ENCODE data around the gene NOB1. TPM values are rescaled to one million over a fixed set of nuclear protein-coding genes. Genes with fewer than 3 reads are reported as not detected.

NOB1 gene
- total RNA-seq, 1 experiment from 2014 or later = 172 TPM

DNA sequence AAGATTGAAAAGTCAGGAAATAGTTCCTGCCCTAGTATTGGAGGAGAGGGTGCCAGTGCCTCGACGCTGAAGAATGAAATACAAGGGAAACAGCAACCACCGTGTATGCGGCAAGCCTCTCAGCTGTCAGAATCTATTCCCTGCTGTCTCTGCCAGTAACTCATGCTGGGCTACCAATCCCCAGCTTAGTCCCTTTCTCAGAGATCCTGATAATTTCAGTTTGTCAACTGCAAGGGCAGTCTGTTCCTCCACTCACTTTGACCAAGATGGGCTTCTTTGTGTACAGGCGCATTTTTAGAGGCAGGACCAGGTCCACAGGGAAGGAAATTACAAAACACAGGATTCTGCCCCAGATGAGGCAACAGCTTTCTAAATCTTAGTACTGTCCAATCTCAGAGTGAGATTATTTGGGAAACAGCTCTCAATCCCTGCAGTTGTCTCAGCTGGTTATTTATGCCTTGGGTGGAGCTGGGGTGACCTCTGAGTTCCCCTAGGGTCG is 29.7 kb downstream of the NOB1 start:
- ChIA-PET POLR2A (interaction anchor here (0.6 to 2.2 kb wide), 6 partner anchors 12 to 327 kb away, joined by 3 to 13 read pairs (median 4); partner anchors contain the start of gene NOB1), RAD21 (ENCODE audit: low non-redundant PET in 1 of 2, low total read pairs in 2 of 2, uncharacterized antibody in 2 of 2, unreplicated experiment in 2 of 2) (interaction anchor here in 1 of 2 experiments (0.6 kb wide), 1 partner anchor 397 kb away, joined by 4 read pairs; no protein-coding TSS in a partner anchor), CTCF (interaction anchor here (1.6 to 5.5 kb wide), 2 partner anchors 13 to 30 kb away, joined by 6 to 22 read pairs; partner anchors contain the start of gene NOB1)
- Histone ChIP-seq H3K4me2 (ENCODE audit: low read length) (peak overlapping the region; percentile 81), H3K27ac (ENCODE audit: low read depth, low read length) (peak overlapping the region; percentile 89), H3K79me2 (ENCODE audit: insufficient read depth, low read length) (peaks cover 71% of the 10 kb centered on the region), H2AFZ (ENCODE audit: low read depth, low read length, poor library complexity, severe bottlenecking) (no peak overlapping the region), H3K9me3 (ENCODE audit: control insufficient read depth in 1 of 2, insufficient read depth in 1 of 2, low read depth in 1 of 2, low read length in 2 of 2) (no peaks in the 10 kb centered on the region), H3K27me3 (ENCODE audit: insufficient read depth, low read length) (no peaks in the 10 kb centered on the region), H3K9me2 (ENCODE audit: insufficient read depth) (no peaks in the 10 kb centered on the region), H3K9ac (ENCODE audit: low read length) (peak overlapping the region; percentile 86), H3K4me3 (replicated peaks in 1 of 2; ENCODE audit: low read depth in 1 of 2, low read length in 2 of 2) (peak overlapping the region; percentile 94 to 96), H3K36me3 (ENCODE audit: control insufficient read depth in 1 of 2, insufficient read depth in 2 of 2, low read length in 2 of 2) (peaks cover 2 to 15% of the 10 kb centered on the region in 2 experiments; a peak in 1 of 4 replicates), H4K20me1 (ENCODE audit: insufficient read depth) (no peaks in the 10 kb centered on the region), H3K4me1 (ENCODE audit: control insufficient read depth in 1 of 2, insufficient read depth in 2 of 2, low read length in 2 of 2) (peaks cover 34 to 68% of the 10 kb centered on the region in 2 experiments)
- TF ChIP-seq JUND (IDR thresholded peaks at IDR 0.05) (no peak), YY1 (IDR thresholded peaks at IDR 0.05; ENCODE audit: extremely low read depth, insufficient replicate concordance, low read depth, low read length) (no peak), EZH2phosphoT487 (IDR thresholded peaks at IDR 0.05; ENCODE audit: borderline replicate concordance) (no peak), RAD21 (IDR thresholded peaks at IDR 0.05; ENCODE audit: low read depth) (no peak), ZFX (IDR thresholded peaks at IDR 0.05) (no peak), EGR1 (IDR thresholded peaks at IDR 0.05; ENCODE audit: low read depth) (no peak), SIN3A (IDR thresholded peaks at IDR 0.05; ENCODE audit: low read depth) (no peak), SP1 (IDR thresholded peaks at IDR 0.05; ENCODE audit: low read depth) (no peak), FOSL1 (IDR thresholded peaks at IDR 0.05; ENCODE audit: low read depth) (no peak), TCF7L2 (IDR thresholded peaks at IDR 0.05; ENCODE audit: borderline replicate concordance, extremely low read depth, insufficient read depth, insufficient read length) (no peak), POLR2AphosphoS5 (IDR thresholded peaks at IDR 0.05; ENCODE audit: low read depth, low read length) (no peak), CEBPB (IDR thresholded peaks at IDR 0.05; ENCODE audit: low read depth) (no peak), SRF (IDR thresholded peaks at IDR 0.05; ENCODE audit: low read depth) (no peak), CBX3 (IDR thresholded peaks at IDR 0.05; ENCODE audit: low read depth) (no peak), EZH2 (IDR thresholded peaks at IDR 0.05) (no peak)
- TF ChIP-seq, protein P1, sequence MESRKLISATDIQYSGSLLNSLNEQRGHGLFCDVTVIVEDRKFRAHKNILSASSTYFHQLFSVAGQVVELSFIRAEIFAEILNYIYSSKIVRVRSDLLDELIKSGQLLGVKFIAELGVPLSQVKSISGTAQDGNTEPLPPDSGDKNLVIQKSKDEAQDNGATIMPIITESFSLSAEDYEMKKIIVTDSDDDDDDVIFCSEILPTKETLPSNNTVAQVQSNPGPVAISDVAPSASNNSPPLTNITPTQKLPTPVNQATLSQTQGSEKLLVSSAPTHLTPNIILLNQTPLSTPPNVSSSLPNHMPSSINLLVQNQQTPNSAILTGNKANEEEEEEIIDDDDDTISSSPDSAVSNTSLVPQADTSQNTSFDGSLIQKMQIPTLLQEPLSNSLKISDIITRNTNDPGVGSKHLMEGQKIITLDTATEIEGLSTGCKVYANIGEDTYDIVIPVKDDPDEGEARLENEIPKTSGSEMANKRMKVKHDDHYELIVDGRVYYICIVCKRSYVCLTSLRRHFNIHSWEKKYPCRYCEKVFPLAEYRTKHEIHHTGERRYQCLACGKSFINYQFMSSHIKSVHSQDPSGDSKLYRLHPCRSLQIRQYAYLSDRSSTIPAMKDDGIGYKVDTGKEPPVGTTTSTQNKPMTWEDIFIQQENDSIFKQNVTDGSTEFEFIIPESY (IDR thresholded peaks at IDR 0.05; ENCODE audit: extremely low read depth, insufficient replicate concordance, low read length) = no peak
- TF ChIP-seq, protein P2, sequence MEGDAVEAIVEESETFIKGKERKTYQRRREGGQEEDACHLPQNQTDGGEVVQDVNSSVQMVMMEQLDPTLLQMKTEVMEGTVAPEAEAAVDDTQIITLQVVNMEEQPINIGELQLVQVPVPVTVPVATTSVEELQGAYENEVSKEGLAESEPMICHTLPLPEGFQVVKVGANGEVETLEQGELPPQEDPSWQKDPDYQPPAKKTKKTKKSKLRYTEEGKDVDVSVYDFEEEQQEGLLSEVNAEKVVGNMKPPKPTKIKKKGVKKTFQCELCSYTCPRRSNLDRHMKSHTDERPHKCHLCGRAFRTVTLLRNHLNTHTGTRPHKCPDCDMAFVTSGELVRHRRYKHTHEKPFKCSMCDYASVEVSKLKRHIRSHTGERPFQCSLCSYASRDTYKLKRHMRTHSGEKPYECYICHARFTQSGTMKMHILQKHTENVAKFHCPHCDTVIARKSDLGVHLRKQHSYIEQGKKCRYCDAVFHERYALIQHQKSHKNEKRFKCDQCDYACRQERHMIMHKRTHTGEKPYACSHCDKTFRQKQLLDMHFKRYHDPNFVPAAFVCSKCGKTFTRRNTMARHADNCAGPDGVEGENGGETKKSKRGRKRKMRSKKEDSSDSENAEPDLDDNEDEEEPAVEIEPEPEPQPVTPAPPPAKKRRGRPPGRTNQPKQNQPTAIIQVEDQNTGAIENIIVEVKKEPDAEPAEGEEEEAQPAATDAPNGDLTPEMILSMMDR (IDR thresholded peaks at IDR 0.05 in 2 of 3, conservative IDR thresholded peaks at IDR 0.05 in 1 of 3; ENCODE audit: borderline replicate concordance in 1 of 3, insufficient read depth in 1 of 3, low read depth in 2 of 3, low read length in 2 of 3) = no peak
- TF ChIP-seq, protein P3, sequence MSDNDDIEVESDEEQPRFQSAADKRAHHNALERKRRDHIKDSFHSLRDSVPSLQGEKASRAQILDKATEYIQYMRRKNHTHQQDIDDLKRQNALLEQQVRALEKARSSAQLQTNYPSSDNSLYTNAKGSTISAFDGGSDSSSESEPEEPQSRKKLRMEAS (IDR thresholded peaks at IDR 0.05) = no peak
- TF ChIP-seq, protein P4, sequence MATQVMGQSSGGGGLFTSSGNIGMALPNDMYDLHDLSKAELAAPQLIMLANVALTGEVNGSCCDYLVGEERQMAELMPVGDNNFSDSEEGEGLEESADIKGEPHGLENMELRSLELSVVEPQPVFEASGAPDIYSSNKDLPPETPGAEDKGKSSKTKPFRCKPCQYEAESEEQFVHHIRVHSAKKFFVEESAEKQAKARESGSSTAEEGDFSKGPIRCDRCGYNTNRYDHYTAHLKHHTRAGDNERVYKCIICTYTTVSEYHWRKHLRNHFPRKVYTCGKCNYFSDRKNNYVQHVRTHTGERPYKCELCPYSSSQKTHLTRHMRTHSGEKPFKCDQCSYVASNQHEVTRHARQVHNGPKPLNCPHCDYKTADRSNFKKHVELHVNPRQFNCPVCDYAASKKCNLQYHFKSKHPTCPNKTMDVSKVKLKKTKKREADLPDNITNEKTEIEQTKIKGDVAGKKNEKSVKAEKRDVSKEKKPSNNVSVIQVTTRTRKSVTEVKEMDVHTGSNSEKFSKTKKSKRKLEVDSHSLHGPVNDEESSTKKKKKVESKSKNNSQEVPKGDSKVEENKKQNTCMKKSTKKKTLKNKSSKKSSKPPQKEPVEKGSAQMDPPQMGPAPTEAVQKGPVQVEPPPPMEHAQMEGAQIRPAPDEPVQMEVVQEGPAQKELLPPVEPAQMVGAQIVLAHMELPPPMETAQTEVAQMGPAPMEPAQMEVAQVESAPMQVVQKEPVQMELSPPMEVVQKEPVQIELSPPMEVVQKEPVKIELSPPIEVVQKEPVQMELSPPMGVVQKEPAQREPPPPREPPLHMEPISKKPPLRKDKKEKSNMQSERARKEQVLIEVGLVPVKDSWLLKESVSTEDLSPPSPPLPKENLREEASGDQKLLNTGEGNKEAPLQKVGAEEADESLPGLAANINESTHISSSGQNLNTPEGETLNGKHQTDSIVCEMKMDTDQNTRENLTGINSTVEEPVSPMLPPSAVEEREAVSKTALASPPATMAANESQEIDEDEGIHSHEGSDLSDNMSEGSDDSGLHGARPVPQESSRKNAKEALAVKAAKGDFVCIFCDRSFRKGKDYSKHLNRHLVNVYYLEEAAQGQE (IDR thresholded peaks at IDR 0.05; ENCODE audit: low read depth) = no peak
- TF ChIP-seq, protein P5, sequence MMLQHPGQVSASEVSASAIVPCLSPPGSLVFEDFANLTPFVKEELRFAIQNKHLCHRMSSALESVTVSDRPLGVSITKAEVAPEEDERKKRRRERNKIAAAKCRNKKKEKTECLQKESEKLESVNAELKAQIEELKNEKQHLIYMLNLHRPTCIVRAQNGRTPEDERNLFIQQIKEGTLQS (IDR thresholded peaks at IDR 0.05) = no peak
- no peak for ATAC-seq
- BruUV-seq (replicated peaks) = no TSS peak
- DNase-seq (ENCODE audit: low read depth, low spot score) = no peak
- intact Hi-C loops (cut with micrococcal nuclease) = no loop called here
